ENCODE measurements around the gene CTNNA3.

CTNNA3 gene

GRCh38 chr10:66752714-66753113 lies 943.3 kb downstream of the CTNNA3 start:
- no peak for DNase-seq (ENCODE audit: low read depth)

- DNase-seq (ENCODE audit: low read depth): no peak
Observed at GRCh38 chr10:66748217-66748616, 947.8 kb downstream of the CTNNA3 start.

DNA sequence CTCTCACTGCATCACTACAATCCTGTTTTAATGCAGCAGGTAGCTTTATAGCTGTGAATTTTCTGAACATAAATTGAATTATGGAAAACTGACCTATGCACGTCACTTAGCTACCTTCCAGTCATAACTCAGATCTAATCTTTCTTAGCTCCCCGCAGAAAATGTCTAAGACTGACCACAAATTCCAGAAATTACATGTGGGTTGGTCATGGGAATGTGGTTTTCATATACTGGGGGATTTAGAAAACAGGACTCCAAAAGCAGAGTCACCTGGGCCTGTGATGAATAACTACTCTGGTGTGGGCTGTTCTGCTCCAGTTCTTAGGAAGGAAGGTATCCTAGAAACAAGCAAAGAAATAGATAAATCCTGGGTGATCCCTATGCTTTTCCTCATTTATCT lies 948.5 kb downstream of the CTNNA3 start:
- no peak for DNase-seq (ENCODE audit: low read depth)

DNA sequence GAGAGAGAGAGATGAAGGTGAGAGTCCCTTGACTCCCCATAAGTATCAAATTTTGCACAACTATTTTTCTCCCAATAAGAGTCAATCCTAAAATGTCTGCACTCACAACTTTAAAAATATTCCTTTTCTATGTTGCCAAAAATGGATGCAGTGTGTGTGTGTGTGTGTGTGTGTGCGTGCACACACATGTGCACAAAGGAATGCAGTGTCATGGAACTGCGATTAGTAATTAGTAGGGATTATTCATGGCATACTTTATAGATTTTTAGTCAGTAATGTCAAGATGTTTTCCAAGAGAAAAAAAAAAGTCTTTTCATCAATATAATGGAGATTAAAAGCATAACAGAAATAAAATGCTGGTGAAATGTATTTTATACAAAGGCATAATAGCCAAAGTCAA lies 949.3 kb downstream of the CTNNA3 start:
- no peak for DNase-seq (ENCODE audit: low read depth)

DNA sequence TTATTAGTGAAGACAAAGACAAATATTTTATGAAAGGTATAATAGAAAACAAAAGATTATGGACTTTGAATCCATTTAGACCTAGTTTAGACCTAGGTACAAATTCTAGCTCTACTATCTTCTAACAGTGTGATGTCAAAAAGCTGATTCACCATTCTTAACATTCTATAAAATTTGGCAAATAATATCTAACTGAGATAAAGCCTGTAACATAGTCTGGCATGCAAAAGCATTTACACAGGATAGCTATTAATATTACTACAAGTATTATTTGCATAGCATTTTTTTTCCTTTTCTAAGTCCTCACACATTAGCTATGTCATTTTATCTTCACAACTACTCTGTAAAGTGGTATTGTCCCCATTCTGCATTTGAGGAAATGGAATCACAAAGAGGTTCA lies 949.7 kb downstream of the CTNNA3 start:
- DNase-seq (ENCODE audit: low read depth): no peak

DNA sequence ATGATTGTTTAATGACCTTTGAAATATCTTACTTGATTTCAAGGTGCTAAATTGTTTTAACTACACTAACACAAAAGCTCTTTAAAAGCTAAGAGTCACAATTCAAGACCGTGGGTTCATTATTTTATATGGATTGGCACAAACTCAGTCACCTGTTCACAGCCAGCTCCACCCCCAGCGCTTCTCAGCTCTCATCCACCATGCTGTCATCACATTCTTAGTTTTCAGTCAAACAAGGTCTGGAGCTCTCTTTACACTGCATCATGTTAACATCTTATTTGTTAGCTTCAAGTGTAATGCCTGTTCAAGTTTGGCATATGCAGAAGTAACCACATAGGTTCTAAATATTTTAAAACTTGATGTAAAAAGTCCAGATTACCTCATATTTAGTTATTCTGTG lies 951.1 kb downstream of the CTNNA3 start:
- DNase-seq (ENCODE audit: low read depth): no peak

DNA sequence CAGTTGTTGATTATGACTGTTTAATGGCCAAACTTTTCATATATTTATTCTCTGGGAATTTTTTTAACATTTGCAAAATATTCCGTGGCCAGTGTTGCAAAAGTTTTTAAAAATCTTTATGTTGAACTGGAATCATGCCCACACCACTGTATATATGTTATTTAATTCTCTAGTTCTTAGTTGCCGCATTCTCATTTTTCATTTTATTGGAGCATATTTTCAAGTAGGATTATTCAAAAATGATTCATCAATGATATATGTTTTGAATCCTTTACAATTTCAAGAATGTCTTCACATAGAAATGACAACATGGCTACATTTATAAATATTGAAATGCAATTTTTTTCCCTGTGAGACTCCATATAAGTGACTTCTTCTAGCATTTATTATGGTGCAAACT lies 958.8 kb downstream of the CTNNA3 start:
- DNase-seq (ENCODE audit: low read depth): no peak

DNA sequence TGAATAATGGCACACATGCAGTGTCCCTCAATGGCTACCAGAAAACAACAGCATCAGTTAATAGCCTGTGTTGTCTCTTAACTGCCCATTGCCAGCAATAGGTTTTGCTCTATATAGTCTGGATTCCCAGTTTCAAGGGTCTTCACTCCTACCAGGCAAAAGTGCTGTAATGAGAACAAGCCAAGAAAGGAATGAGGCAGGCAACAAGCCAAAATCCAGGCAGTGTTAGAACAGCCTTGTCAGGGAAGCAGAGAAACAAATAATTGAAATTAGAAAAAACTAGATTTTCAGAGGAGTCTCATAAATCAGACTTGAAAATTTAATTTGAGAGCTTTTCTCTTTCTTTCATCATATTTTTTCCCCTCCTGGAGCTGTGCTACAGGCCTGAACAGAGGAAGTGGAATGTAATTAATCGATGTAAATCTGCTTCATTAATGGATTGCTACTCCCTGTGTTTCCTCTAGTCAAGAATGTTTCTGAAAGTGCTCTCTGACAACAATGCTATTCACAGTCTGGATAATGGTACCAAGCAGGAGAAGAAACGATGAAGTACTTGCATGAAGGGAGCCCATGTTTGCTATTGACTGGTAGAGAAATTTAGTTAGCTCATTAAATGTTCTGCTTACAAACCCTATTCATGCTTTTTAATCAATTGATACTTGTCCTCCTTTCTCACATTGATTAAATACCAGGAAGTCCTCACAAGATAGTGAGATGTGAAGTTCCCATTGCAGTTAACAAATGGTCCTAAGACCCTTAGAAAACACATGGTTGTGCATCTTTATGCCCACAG lies 972.2 kb downstream of the CTNNA3 start:
- DNase-seq (ENCODE audit: low read depth): no peak

DNA sequence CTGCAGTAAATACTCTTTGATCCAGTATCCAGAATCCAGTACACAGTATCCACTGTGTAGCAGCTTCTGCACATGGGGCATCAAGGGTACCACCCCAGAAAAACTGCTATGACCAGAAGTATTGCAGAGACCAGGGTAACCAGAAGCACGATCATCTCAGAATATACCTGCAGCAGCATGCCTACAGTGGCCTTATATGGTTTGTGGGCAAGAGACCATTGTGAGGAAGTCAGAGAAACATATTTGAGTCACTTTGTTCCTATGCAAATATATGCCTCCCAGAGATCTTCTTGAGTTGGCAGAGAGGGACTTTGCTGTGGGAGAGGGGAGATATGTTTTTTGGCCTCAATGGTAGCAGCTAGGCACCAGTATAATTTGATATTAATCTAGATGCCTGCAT lies 976.5 kb downstream of the CTNNA3 start:
- no peak for DNase-seq (ENCODE audit: low read depth)

GRCh38 chr10:66717231-66717981 lies 978.6 kb downstream of the CTNNA3 start:
- DNase-seq (ENCODE audit: low read depth): no peak

DNA sequence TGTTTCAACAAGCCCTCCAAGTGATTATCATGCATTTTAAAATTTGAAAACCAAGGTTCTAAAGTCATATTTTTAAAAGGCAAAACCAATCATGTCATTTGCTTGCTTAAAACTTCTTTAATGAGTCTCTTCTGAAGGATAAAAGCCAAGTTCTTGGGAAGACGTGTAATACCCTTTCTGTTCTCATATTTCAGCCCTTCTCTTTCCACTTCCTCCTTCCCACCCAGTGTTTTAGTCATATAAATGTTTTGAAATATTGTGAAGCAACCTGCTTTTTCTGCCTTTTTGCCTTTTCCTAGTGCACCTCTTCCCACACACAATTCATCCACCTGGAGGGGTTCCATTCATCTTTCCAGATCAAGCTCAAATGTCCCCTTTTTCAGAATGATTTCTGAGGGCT lies 981.3 kb downstream of the CTNNA3 start:
- no peak for DNase-seq (ENCODE audit: low read depth)

DNA sequence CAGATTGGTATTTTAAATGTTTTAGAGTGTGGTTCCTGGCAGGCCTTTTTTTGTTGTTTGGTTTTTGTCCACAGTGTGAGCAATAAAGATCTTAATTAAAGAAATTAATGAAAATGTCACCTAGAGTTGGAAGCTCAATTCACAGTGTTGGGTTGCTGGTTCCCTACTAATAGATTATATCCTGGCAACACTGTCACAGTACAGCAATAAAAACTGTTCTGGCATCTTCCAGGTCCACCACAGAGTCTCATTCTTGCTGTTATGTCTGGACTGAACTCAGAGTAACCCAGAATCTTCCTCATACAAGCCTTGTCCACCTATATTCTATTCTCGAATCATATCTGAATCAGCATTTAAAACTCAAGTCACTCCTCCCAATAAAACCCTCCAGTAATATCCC lies 982.6 kb downstream of the CTNNA3 start:
- no peak for DNase-seq (ENCODE audit: low read depth)

- DNase-seq (ENCODE audit: low read depth): no peak
Observed at GRCh38 chr10:66698069-66698468, 997.9 kb downstream of the CTNNA3 start.

GRCh38 chr10:66695046-66695445 lies 1000.9 kb downstream of the CTNNA3 start:
- no peak for DNase-seq (ENCODE audit: low read depth)

DNA sequence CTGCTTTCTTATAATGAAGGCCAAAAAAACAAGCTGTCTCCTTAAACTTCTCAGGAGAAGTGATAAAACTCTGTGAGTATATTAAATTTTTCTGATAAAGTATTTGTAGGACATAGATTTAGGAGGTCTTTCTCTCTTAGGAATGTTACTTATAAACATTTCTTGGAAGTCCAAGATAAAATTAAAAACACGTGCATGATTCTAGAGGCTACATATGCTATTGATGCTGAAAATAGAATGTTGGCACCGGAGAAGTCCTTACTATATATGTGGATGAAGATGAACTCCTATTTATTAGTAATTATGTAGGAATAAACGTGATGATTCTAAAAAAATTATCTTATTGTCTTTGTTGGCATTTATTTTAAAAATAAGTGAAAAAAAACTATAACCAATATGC lies 1011.4 kb downstream of the CTNNA3 start:
- no peak for DNase-seq (ENCODE audit: low read depth)

- no peak for DNase-seq (ENCODE audit: low read depth)
Observed at GRCh38 chr10:66680886-66681285, 1015.1 kb downstream of the CTNNA3 start.

GRCh38 chr10:66678521-66678920 lies 1017.5 kb downstream of the CTNNA3 start:
- no peak for DNase-seq (ENCODE audit: low read depth)

DNA sequence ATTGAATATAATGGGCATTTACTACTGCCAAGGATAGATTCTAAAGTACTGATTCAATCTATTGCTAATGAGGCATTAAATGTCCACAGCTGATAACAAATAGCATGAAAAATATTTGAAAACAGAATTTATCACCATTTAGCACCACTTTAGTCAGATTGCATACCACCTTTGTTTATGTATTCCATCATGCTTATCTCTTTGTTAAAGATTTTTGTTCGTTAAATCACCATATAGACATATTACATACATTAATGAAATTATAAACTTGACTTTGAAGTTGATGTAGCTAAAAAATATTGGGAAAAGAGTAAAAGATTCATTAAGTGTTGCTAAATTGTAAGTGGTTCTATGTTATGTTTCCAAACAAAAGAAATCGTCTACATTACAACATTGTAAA lies 1022.9 kb downstream of the CTNNA3 start:
- DNase-seq (ENCODE audit: low read depth): no peak

GRCh38 chr10:66671562-66671961 lies 1024.4 kb downstream of the CTNNA3 start:
- DNase-seq (ENCODE audit: low read depth): no peak

- no peak for DNase-seq (ENCODE audit: low read depth)
Observed at GRCh38 chr10:66671064-66671463, 1024.9 kb downstream of the CTNNA3 start.

DNA sequence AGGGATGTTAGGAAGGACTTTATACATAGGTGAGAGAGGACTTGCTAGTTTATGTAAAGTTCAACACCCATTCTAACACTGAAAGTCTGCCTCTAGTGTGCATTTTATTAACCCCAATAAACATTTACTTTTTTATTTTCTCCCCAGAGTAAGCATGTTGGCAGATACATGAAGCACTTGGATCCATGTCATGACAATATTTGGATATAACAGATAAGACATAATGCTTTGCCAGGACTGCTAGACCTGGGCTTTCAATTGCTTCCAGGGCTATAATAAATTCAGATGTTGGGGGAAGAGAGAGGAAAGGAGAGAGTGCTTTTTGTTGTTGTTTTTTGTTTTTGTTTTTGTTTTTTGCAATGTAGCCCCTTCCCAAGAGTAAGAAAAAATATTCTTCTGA lies 1039.5 kb downstream of the CTNNA3 start:
- no peak for DNase-seq (ENCODE audit: low read depth)

GRCh38 chr10:66654861-66655260 lies 1041.1 kb downstream of the CTNNA3 start:
- DNase-seq (ENCODE audit: low read depth): no peak

- no peak for DNase-seq (ENCODE audit: low read depth)
Observed at GRCh38 chr10:66651308-66652082, 1044.5 kb downstream of the CTNNA3 start.
